Neural cell (in vitro differentiated cells): ENCODE measurements around the gene ATP6V0A4. TPM values are rescaled to one million over a fixed set of nuclear protein-coding genes. Genes with fewer than 3 reads are reported as not detected.

Experiments
- H2AFZ ChIP-seq: fragments of 200-600, 300-800 bp; sonication (generic), shearing (Covaris generic); 2 replicates; pipeline ENCODE4 v1.6.0; 2014; ENCODE audit warnings: low read depth, mild to moderate bottlenecking, antibody characterized with exemption, low read length, moderate library complexity
- H3F3A ChIP-seq: fragments of 200-600 bp; shearing (Covaris generic); 2 replicates; pipeline ENCODE4 v1.6.1; 2016; ENCODE audit warnings: mild to moderate bottlenecking, moderate library complexity, mixed read lengths, antibody characterized with exemption, low read length; ENCODE audit not compliant: insufficient read depth, poor library complexity, severe bottlenecking
- H3K27ac ChIP-seq: fragments of 200-600, 300-800 bp; sonication (generic), shearing (Covaris generic); 2 replicates; pipeline ENCODE4 v1.5.1; 2014; ENCODE audit warnings: mild to moderate bottlenecking, low read length, moderate library complexity
- H3K27me3 ChIP-seq: fragments of 300-800, 200-600 bp; sonication (generic), shearing (Covaris generic); 2 replicates; pipeline ENCODE4 v1.6.0; 2014; ENCODE audit warnings: mild to moderate bottlenecking, low read depth, low read length, moderate library complexity; ENCODE audit not compliant: insufficient read depth
- H3K36me3 ChIP-seq: fragments of 300-800, 200-600 bp; sonication (generic), shearing (Covaris generic); 2 replicates; pipeline ENCODE4 v1.5.1; 2014; ENCODE audit warnings: mild to moderate bottlenecking, antibody characterized with exemption, low read length, moderate library complexity; ENCODE audit not compliant: insufficient read depth
- H3K4me2 ChIP-seq: fragments of 300-800, 200-600 bp; sonication (generic), shearing (Covaris generic); 2 replicates; pipeline ENCODE4 v1.6.0; 2014; ENCODE audit warnings: mild to moderate bottlenecking, low read length
- H3K4me3 ChIP-seq: fragments of 300-800, 200-600 bp; sonication (generic), shearing (Covaris generic); 2 replicates; pipeline ENCODE4 v1.5.1; 2014; ENCODE audit warnings: mild to moderate bottlenecking, low read length, moderate library complexity
- H3K79me2 ChIP-seq: fragments of 200-600 bp; shearing (Covaris generic); replicated peaks from 2 replicates; pipeline ENCODE4 v1.6.0; 2014; ENCODE audit warnings: mild to moderate bottlenecking, low read length, moderate library complexity; ENCODE audit not compliant: insufficient read depth
- H3K9ac ChIP-seq: fragments of 300-800, 200-600 bp; sonication (generic), shearing (Covaris generic); 2 replicates; pipeline ENCODE4 v1.6.1; 2016; ENCODE audit warnings: mild to moderate bottlenecking, low read length, mixed read lengths
- H3K9me2 ChIP-seq: fragments of 200-600 bp; shearing (Covaris generic); 2 replicates; pipeline ENCODE4 v1.6.1; 2016; ENCODE audit warnings: mild to moderate bottlenecking, low read length, mixed read lengths; ENCODE audit not compliant: insufficient read depth
- H3K9me3 ChIP-seq: fragments of 200-600, 300-800 bp; sonication (generic), shearing (Covaris generic); 2 replicates; pipeline ENCODE4 v1.6.1; 2016; ENCODE audit warnings: mild to moderate bottlenecking, mixed run types, low read length, moderate library complexity, mixed read lengths
- H4K20me1 ChIP-seq: fragments of 200-600 bp; shearing (Covaris generic); 2 replicates; pipeline ENCODE4 v1.6.1; 2016; ENCODE audit warnings: mild to moderate bottlenecking, mixed run types; ENCODE audit not compliant: insufficient read depth
- EP300 ChIP-seq: fragments of 450-650 bp; conservative IDR thresholded peaks from 2 replicates; pipeline ENCODE4 v1.6.1; 2014; ENCODE audit warnings: antibody characterized with exemption, mild to moderate bottlenecking, moderate library complexity; ENCODE audit not compliant: poor library complexity, severe bottlenecking
- EZH2 ChIP-seq: fragments of 200-600, 300-800 bp; shearing (Covaris generic), sonication (generic); IDR thresholded peaks from 2 replicates; pipeline ENCODE4 v1.6.1; 2014; ENCODE audit warnings: antibody characterized with exemption, low read length, borderline replicate concordance, mild to moderate bottlenecking; ENCODE audit not compliant: insufficient read depth, poor library complexity, severe bottlenecking
- MXI1 ChIP-seq: fragments of 450-650 bp; conservative IDR thresholded peaks from 2 replicates; pipeline ENCODE4 v1.6.1; 2014; ENCODE audit warnings: antibody characterized with exemption, mild to moderate bottlenecking; ENCODE audit not compliant: poor library complexity, severe bottlenecking
- POLR2AphosphoS5 ChIP-seq: IDR thresholded peaks from 2 replicates; pipeline ENCODE4 v1.6.1; 2012
- RAD21 ChIP-seq: fragments of 450-650 bp; conservative IDR thresholded peaks from 2 replicates; pipeline ENCODE4 v1.6.1; 2014; ENCODE audit warnings: antibody characterized with exemption, mild to moderate bottlenecking, moderate library complexity
- SMC3 ChIP-seq: fragments of 450-650 bp; conservative IDR thresholded peaks from 2 replicates; pipeline ENCODE4 v1.6.1; 2014; ENCODE audit warnings: antibody characterized with exemption, mild to moderate bottlenecking, moderate library complexity; ENCODE audit not compliant: poor library complexity
- TAF1 ChIP-seq: IDR thresholded peaks from 2 replicates; pipeline ENCODE4 v1.6.1; 2012; ENCODE audit warnings: low read depth
- polyA plus RNA-seq: library from polyadenylated mRNA; depleted of rRNA; stranded (reverse); fragments of >200 nt; gene quantifications from 2 replicates; pipeline ENCODE4 v1.2.3, GENCODE V29; 2014
- TF ChIP-seq, protein P1 (sequence below): IDR thresholded peaks from 2 replicates; pipeline ENCODE4 v1.6.1; 2012; ENCODE audit warnings: borderline replicate concordance
- TF ChIP-seq, protein P2 (sequence below): fragments of 450-650 bp; IDR thresholded peaks from 2 replicates; pipeline ENCODE4 v1.5.1; 2014; ENCODE audit warnings: antibody characterized with exemption, mild to moderate bottlenecking, moderate library complexity; ENCODE audit not compliant: poor library complexity, severe bottlenecking

Gene ATP6V0A4
- polyA plus RNA-seq, 1 donor from 2014 or later = 0.81 TPM

DNA sequence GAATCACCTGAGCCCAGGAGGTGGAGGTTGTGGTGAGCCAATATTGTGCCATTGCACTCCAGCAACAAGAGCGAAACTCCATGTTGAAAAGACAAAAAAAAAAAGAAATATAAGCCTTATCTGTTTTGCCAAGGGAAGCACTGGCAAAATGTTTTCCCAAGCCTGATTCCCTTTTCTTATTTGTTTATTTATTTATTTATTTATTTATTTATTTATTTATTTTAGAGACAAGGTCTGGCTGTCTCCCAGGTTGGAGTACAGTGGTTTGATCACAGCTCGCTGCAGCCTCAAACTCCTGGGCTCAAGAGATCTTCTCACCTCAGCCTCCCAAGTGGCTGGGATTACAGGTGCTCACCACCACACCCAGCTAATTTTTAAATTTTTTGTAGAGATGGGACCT, 141.0 kb downstream of the ATP6V0A4 start:
- Histone ChIP-seq H3K9me3 (no peaks in the 10 kb centered on the region), H3K9ac (no peak overlapping the region), H3K4me3 (no peak overlapping the region), H3F3A (no peaks in the 10 kb centered on the region), H3K9me2 (no peaks in the 10 kb centered on the region), H3K27ac (no peak overlapping the region), H3K79me2 (no peaks in the 10 kb centered on the region), H4K20me1 (no peaks in the 10 kb centered on the region), H3K27me3 (no peaks in the 10 kb centered on the region), H3K4me2 (no peak overlapping the region), H3K36me3 (no peaks in the 10 kb centered on the region), H2AFZ (no peak overlapping the region)
- TF ChIP-seq SMC3 = no peak
- no peak for TF ChIP-seq RAD21
- TF ChIP-seq POLR2AphosphoS5 = no peak
- no peak for TF ChIP-seq EP300
- no peak for TF ChIP-seq TAF1
- TF ChIP-seq, protein P1, sequence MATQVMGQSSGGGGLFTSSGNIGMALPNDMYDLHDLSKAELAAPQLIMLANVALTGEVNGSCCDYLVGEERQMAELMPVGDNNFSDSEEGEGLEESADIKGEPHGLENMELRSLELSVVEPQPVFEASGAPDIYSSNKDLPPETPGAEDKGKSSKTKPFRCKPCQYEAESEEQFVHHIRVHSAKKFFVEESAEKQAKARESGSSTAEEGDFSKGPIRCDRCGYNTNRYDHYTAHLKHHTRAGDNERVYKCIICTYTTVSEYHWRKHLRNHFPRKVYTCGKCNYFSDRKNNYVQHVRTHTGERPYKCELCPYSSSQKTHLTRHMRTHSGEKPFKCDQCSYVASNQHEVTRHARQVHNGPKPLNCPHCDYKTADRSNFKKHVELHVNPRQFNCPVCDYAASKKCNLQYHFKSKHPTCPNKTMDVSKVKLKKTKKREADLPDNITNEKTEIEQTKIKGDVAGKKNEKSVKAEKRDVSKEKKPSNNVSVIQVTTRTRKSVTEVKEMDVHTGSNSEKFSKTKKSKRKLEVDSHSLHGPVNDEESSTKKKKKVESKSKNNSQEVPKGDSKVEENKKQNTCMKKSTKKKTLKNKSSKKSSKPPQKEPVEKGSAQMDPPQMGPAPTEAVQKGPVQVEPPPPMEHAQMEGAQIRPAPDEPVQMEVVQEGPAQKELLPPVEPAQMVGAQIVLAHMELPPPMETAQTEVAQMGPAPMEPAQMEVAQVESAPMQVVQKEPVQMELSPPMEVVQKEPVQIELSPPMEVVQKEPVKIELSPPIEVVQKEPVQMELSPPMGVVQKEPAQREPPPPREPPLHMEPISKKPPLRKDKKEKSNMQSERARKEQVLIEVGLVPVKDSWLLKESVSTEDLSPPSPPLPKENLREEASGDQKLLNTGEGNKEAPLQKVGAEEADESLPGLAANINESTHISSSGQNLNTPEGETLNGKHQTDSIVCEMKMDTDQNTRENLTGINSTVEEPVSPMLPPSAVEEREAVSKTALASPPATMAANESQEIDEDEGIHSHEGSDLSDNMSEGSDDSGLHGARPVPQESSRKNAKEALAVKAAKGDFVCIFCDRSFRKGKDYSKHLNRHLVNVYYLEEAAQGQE = no peak
- TF ChIP-seq, protein P2, sequence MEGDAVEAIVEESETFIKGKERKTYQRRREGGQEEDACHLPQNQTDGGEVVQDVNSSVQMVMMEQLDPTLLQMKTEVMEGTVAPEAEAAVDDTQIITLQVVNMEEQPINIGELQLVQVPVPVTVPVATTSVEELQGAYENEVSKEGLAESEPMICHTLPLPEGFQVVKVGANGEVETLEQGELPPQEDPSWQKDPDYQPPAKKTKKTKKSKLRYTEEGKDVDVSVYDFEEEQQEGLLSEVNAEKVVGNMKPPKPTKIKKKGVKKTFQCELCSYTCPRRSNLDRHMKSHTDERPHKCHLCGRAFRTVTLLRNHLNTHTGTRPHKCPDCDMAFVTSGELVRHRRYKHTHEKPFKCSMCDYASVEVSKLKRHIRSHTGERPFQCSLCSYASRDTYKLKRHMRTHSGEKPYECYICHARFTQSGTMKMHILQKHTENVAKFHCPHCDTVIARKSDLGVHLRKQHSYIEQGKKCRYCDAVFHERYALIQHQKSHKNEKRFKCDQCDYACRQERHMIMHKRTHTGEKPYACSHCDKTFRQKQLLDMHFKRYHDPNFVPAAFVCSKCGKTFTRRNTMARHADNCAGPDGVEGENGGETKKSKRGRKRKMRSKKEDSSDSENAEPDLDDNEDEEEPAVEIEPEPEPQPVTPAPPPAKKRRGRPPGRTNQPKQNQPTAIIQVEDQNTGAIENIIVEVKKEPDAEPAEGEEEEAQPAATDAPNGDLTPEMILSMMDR = no peak
- no peak for TF ChIP-seq MXI1
- TF ChIP-seq EZH2 = no peak

Other genes starting within 250 kb of the ATP6V0A4 start
- gene SVOPL, start 96.8 kb downstream of the ATP6V0A4 start, polyA plus RNA-seq = 0.93 and 3.0 TPM in 2 replicates
- gene TMEM213, start 202 bp downstream of the ATP6V0A4 start, polyA plus RNA-seq = not detected in 2 replicates
- gene KIAA1549, start 183.2 kb upstream of the ATP6V0A4 start, polyA plus RNA-seq = 14.1 and 14.8 TPM in 2 replicates
- gene ZC3HAV1L, start 237.8 kb upstream of the ATP6V0A4 start, polyA plus RNA-seq = not detected in 2 replicates